ENCODE data around the gene FRMPD2.

Gene FRMPD2

DNA sequence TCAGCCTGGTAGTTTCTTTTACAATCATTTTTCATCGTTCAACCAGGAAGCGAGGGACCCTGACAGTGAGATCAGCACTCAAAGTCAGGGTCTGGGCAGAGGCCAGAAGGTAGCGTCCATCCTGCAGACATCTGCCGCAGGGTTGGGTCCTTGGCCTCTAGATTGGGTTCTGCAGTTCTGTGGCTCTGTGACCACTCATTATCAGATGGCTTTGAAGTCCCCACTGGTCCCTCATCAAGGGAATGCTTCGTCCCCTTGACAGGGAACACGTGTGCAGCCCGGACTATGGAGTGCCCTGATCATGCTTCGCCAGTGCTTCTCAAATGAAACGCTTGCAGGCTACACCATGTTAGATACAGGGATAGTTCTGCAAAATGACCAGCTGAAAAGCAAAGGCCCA lies 64.1 kb downstream of the FRMPD2 start:
- TF ChIP-seq EZH2phosphoT487 (IDR thresholded peaks at IDR 0.05; ENCODE audit: borderline replicate concordance, low read length): no peak
- TF ChIP-seq, protein P1, sequence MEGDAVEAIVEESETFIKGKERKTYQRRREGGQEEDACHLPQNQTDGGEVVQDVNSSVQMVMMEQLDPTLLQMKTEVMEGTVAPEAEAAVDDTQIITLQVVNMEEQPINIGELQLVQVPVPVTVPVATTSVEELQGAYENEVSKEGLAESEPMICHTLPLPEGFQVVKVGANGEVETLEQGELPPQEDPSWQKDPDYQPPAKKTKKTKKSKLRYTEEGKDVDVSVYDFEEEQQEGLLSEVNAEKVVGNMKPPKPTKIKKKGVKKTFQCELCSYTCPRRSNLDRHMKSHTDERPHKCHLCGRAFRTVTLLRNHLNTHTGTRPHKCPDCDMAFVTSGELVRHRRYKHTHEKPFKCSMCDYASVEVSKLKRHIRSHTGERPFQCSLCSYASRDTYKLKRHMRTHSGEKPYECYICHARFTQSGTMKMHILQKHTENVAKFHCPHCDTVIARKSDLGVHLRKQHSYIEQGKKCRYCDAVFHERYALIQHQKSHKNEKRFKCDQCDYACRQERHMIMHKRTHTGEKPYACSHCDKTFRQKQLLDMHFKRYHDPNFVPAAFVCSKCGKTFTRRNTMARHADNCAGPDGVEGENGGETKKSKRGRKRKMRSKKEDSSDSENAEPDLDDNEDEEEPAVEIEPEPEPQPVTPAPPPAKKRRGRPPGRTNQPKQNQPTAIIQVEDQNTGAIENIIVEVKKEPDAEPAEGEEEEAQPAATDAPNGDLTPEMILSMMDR (IDR thresholded peaks at IDR 0.05; ENCODE audit: low read depth, low read length, poor library complexity, severe bottlenecking): no peak
- Histone ChIP-seq H3K4me2 (ENCODE audit: low read length) (no peak overlapping the region), H3K4me3 (ENCODE audit: low read length) (no peak overlapping the region), H3K36me3 (ENCODE audit: control insufficient read depth, low read length) (no peaks in the 10 kb centered on the region), H3K79me2 (ENCODE audit: control insufficient read depth, low read length) (no peaks in the 10 kb centered on the region), H4K20me1 (ENCODE audit: control insufficient read depth, insufficient read depth, low read depth, low read length) (no peaks in the 10 kb centered on the region; the same call in 1 of the 2 replicates), H3K27me3 (ENCODE audit: control insufficient read depth, low read length) (peaks cover 9% of the 10 kb centered on the region), H3K9me2 (replicated peaks; ENCODE audit: control insufficient read depth, low read length) (no peaks in the 10 kb centered on the region), H3K9me3 (ENCODE audit: control insufficient read depth, insufficient read depth, low read length) (no peaks in the 10 kb centered on the region), H3K27ac (ENCODE audit: low read depth, low read length) (no peak overlapping the region), H3K4me1 (ENCODE audit: control insufficient read depth, low read length) (no peaks in the 10 kb centered on the region), H3F3A (ENCODE audit: control insufficient read depth, insufficient read depth) (no peaks in the 10 kb centered on the region)

DNA sequence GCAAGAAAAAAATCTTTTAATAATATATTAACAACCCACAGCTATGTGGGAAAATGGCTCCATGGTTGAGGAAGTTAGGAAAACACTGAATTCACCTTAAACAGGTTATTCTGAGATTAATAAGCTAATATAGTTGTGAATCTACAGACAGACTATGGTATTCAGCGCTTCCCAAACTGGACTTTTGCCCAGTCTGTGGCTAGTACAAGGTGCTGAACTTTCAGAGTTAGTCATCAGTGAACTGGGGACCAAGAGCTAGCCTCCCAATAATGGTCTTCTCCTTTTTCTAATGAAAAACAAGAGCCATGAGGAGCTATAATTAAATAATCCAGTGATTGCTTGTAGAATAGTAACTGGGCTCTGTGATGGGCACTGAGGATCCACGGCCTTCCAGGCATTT lies 65.3 kb downstream of the FRMPD2 start:
- H3K4me3 ChIP-seq (ENCODE audit: low read length): no peak overlapping the region
- H3K27me3 ChIP-seq (ENCODE audit: control insufficient read depth, low read length): peaks cover 16% of the 10 kb centered on the region
- no peaks in the 10 kb centered on the region for H4K20me1 ChIP-seq (ENCODE audit: control insufficient read depth, insufficient read depth, low read depth, low read length)
- H3K36me3 ChIP-seq (ENCODE audit: control insufficient read depth, low read length): no peaks in the 10 kb centered on the region
- TF ChIP-seq EZH2phosphoT487 (IDR thresholded peaks at IDR 0.05; ENCODE audit: borderline replicate concordance, low read length): no peak
- TF ChIP-seq, protein P1 (IDR thresholded peaks at IDR 0.05; ENCODE audit: low read depth, low read length, poor library complexity, severe bottlenecking): no peak
- no peak overlapping the region for H3K4me2 ChIP-seq (ENCODE audit: low read length)
- no peaks in the 10 kb centered on the region for H3K9me2 ChIP-seq (replicated peaks; ENCODE audit: control insufficient read depth, low read length)
- no peaks in the 10 kb centered on the region for H3K79me2 ChIP-seq (ENCODE audit: control insufficient read depth, low read length)
- H3F3A ChIP-seq (ENCODE audit: control insufficient read depth, insufficient read depth): no peaks in the 10 kb centered on the region
- no peak overlapping the region for H3K27ac ChIP-seq (ENCODE audit: low read depth, low read length)
- no peaks in the 10 kb centered on the region for H3K9me3 ChIP-seq (ENCODE audit: control insufficient read depth, insufficient read depth, low read length)
- H3K4me1 ChIP-seq (ENCODE audit: control insufficient read depth, low read length): no peaks in the 10 kb centered on the region

DNA sequence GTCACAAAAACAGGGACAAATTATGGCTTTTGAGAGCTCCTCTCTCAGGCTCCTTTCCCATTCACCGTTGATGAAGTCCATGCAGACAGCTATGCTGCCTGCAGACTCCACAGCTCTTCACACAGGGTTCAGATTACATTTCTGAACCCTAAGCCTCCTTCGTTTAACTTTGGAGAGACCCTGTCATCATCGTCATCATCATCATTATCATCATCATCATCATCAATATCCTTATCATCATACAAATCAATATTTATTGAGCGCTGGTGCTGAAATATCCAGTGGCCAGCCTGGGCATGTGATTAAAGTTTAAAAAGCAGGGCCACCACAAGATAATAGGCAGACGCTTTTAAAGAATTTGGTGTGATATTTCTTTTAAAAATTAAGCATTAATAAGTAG lies 66.6 kb downstream of the FRMPD2 start:
- Histone ChIP-seq H3K4me2 (ENCODE audit: low read length) (no peak overlapping the region), H3K36me3 (ENCODE audit: control insufficient read depth, low read length) (no peaks in the 10 kb centered on the region), H3K9me3 (ENCODE audit: control insufficient read depth, insufficient read depth, low read length) (no peaks in the 10 kb centered on the region), H3K27ac (ENCODE audit: low read depth, low read length) (no peak overlapping the region), H3F3A (ENCODE audit: control insufficient read depth, insufficient read depth) (no peaks in the 10 kb centered on the region), H3K4me3 (ENCODE audit: low read length) (no peak overlapping the region), H3K9me2 (replicated peaks; ENCODE audit: control insufficient read depth, low read length) (no peaks in the 10 kb centered on the region), H4K20me1 (ENCODE audit: control insufficient read depth, insufficient read depth, low read depth, low read length) (no peaks in the 10 kb centered on the region), H3K79me2 (ENCODE audit: control insufficient read depth, low read length) (no peaks in the 10 kb centered on the region), H3K4me1 (ENCODE audit: control insufficient read depth, low read length) (no peaks in the 10 kb centered on the region), H3K27me3 (ENCODE audit: control insufficient read depth, low read length) (peaks cover 13% of the 10 kb centered on the region)
- TF ChIP-seq EZH2phosphoT487 (IDR thresholded peaks at IDR 0.05; ENCODE audit: borderline replicate concordance, low read length): no peak
- TF ChIP-seq, protein P1 (IDR thresholded peaks at IDR 0.05; ENCODE audit: low read depth, low read length, poor library complexity, severe bottlenecking): no peak

Data from DOHH2 (cell line).